Lung (tissue), 12 donors: ENCODE data around the gene PLG. TPM values are rescaled to one million over a fixed set of nuclear protein-coding genes. Genes with fewer than 3 reads are reported as not detected.

ENCODE experiments used
- ATAC-seq: fragments of 200-7000 bp; cut with Tn5 transposase; one replicate; pipeline ENCODE4 v1.9.1; 2020; ENCODE audit warnings: moderate number of reproducible peaks; ENCODE audit not compliant: insufficient read depth, low FRiP score
- DNase-seq, 3 donors: peaks; one replicate each; pipeline ENCODE4 v3.0.0-alpha.2; 2013 to 2017
- H3K27ac ChIP-seq, 2 donors: one replicate each; pipeline ENCODE4 v1.5.1; 2013; ENCODE audit warnings: mild to moderate bottlenecking in 2 of 2, moderate library complexity in 2 of 2, control low read depth in 1 of 2, inconsistent platforms in 1 of 2, low read depth in 1 of 2, low read length in 1 of 2
- H3K27me3 ChIP-seq, 3 donors: one replicate each; pipeline ENCODE4 v1.5.1; 2013; ENCODE audit warnings: low read length in 2 of 3; ENCODE audit not compliant: control insufficient read depth in 3 of 3, insufficient read depth in 3 of 3
- H3K36me3 ChIP-seq, 4 donors: one replicate each; pipeline ENCODE4 v1.5.1; 2013; ENCODE audit warnings: low read length in 4 of 4, mild to moderate bottlenecking in 1 of 4, moderate library complexity in 1 of 4; ENCODE audit not compliant: control insufficient read depth in 4 of 4, insufficient read depth in 4 of 4
- H3K4me1 ChIP-seq, 5 donors: one replicate each; pipeline ENCODE4 v1.5.1; 2013; ENCODE audit warnings: low read length in 5 of 5, mild to moderate bottlenecking in 2 of 5, moderate library complexity in 1 of 5; ENCODE audit not compliant: control insufficient read depth in 5 of 5, insufficient read depth in 5 of 5
- H3K4me3 ChIP-seq: one replicate; pipeline ENCODE4 v1.5.1; 2013; ENCODE audit warnings: mild to moderate bottlenecking, control low read depth, moderate library complexity
- H3K9ac ChIP-seq, 2 donors: one replicate each; pipeline ENCODE4 v1.5.1; 2013; ENCODE audit warnings: low read length in 2 of 2, control low read depth in 1 of 2; ENCODE audit not compliant: insufficient read depth in 1 of 2
- H3K9me3 ChIP-seq, 4 donors: one replicate each; pipeline ENCODE4 v1.5.1; 2013; ENCODE audit warnings: low read length in 3 of 4, mild to moderate bottlenecking in 1 of 4, moderate library complexity in 1 of 4; ENCODE audit not compliant: control insufficient read depth in 4 of 4, insufficient read depth in 3 of 4
- CTCF ChIP-seq: IDR thresholded peaks from 2 replicates; pipeline ENCODE4 v1.5.1; 2012; ENCODE audit warnings: mild to moderate bottlenecking; ENCODE audit errors: control extremely low read depth, extremely low read depth
- WGBS, 2 donors: extraction: QIAGEN DNeasy Blood & Tissue Kit; methylation state at CpG; one replicate each; pipeline ENCODE4 v1.1.7; 2013; 5-methylcytosine and 5-hydroxymethylcytosine counted together
- polyA plus RNA-seq, 2 donors: library from polyadenylated mRNA; stranded (reverse); fragments of 200-250 nt; gene quantifications; one replicate each; pipeline ENCODE4 v1.2.1, GENCODE V29; 2013
- total RNA-seq, 2 donors: library from RNA; depleted of rRNA in 1 of 2; stranded (reverse); fragments of >200 nt in 1 of 2; gene quantifications; one replicate each; pipeline ENCODE4 v1.2.1, GENCODE V29; 2014 to 2021
- donor health status: control.
- donor health status: control.
- donor health status: Bipolar disorder and iron deficiency.
- donor health status: healthy.
- donor health status: DM: yes; HTN: yes; CAD: no.

Gene PLG
- total and polyA plus RNA-seq, 4 donors: 0.52 to 1.7 (median 1.5) TPM; not detected in 1

- no peak for TF ChIP-seq CTCF
- no peak for DNase-seq
- no peak overlapping the region for H3K4me3 ChIP-seq
- no peak overlapping the region for H3K27ac ChIP-seq
- no peak for ATAC-seq
- no peak overlapping the region for H3K9ac ChIP-seq
- H3K27me3 ChIP-seq: no peaks in the 10 kb centered on the region
- no peaks in the 10 kb centered on the region for H3K9me3 ChIP-seq
- H3K4me1 ChIP-seq: peaks cover 0 to 2% (median 0%) of the 10 kb centered on the region in 5 donors
- WGBS, 2 donors: 77 to 79% methylated on average over 4 of the region's 4 CpGs
- H3K36me3 ChIP-seq: no peaks in the 10 kb centered on the region
These were observed 86.8 kb downstream of the PLG start for GRCh38 chr6:160788806-160789205.

- WGBS, 2 donors: 76 to 88% methylated on average over 7 to 9 of the region's 9 CpGs
These were observed 87.4 kb downstream of the PLG start for GRCh38 chr6:160789263-160790027.

GRCh38 chr6:160790028-160790792 is 88.2 kb downstream of the PLG start:
- no peak for DNase-seq
- Histone ChIP-seq H3K27me3 (no peaks in the 10 kb centered on the region), H3K9ac (no peak overlapping the region), H3K27ac (no peak overlapping the region), H3K36me3 (no peaks in the 10 kb centered on the region), H3K4me3 (no peak overlapping the region), H3K4me1 (peaks cover 0 to 2% (median 0%) of the 10 kb centered on the region in 5 donors), H3K9me3 (no peaks in the 10 kb centered on the region)
- ATAC-seq: no peak
- WGBS, 2 donors: 60 to 61% methylated on average over 7 of the region's 7 CpGs
- TF ChIP-seq CTCF: no peak

More at GRCh38 chr6:160789263-160790027, 87.4 kb downstream of the PLG start:
- no peak overlapping the region for H3K4me3 ChIP-seq
- DNase-seq (no peak), ATAC-seq (no peak)
- no peaks in the 10 kb centered on the region for H3K9me3 ChIP-seq
- H3K4me1 ChIP-seq: peaks cover 0 to 2% (median 0%) of the 10 kb centered on the region in 5 donors
- H3K36me3 ChIP-seq: no peaks in the 10 kb centered on the region
- no peaks in the 10 kb centered on the region for H3K27me3 ChIP-seq
- no peak overlapping the region for H3K9ac ChIP-seq
- TF ChIP-seq CTCF: no peak
- no peak overlapping the region for H3K27ac ChIP-seq
